Natural killer cell (primary cell): ENCODE data around the gene WHRN. TPM values are rescaled to one million over a fixed set of nuclear protein-coding genes. Genes with fewer than 3 reads are reported as not detected.

Experiments used
- ATAC-seq, 3 donors: fragments of 150-1000 bp in 2 of 3; fragments of 200-7000 bp in 1 of 3; cut with Tn5 transposase; 1 replicate in 1 of 3; 2 replicates in 2 of 3; pipeline ENCODE4 v1.10.0; 2021; ENCODE audit warnings: mild to moderate bottlenecking in 2 of 3, moderate library complexity in 2 of 3
- DNase-seq, 2 donors: peaks; one replicate each; pipeline versions ENCODE4 v3.0.0 to v3.0.0-alpha.2; 2013 to 2021; ENCODE audit warnings: mixed read lengths in 1 of 2
- H3K27ac ChIP-seq: one replicate; pipeline ENCODE4 v1.5.1; 2013; ENCODE audit warnings: mild to moderate bottlenecking, low read length
- H3K27me3 ChIP-seq: one replicate; pipeline ENCODE4 v1.6.1; 2013; ENCODE audit warnings: low read length; ENCODE audit not compliant: control insufficient read depth, insufficient read depth
- H3K36me3 ChIP-seq: one replicate; pipeline ENCODE4 v1.6.1; 2013; ENCODE audit warnings: low read length; ENCODE audit not compliant: control insufficient read depth, insufficient read depth
- H3K4me1 ChIP-seq: one replicate; pipeline ENCODE4 v1.6.1; 2013; ENCODE audit warnings: low read length; ENCODE audit not compliant: control insufficient read depth, insufficient read depth
- H3K4me3 ChIP-seq: one replicate; pipeline ENCODE4 v1.5.1; 2013; ENCODE audit warnings: low read length
- H3K9me3 ChIP-seq: one replicate; pipeline ENCODE4 v1.6.1; 2013; ENCODE audit warnings: low read length; ENCODE audit not compliant: control insufficient read depth, insufficient read depth
- H3K27ac Mint-ChIP-seq, 2 donors: one replicate each; pipeline ENCODE4 v1.8.0; 2022; ENCODE audit warnings: mild to moderate bottlenecking in 2 of 2, mixed read lengths in 2 of 2, moderate library complexity in 1 of 2
- H3K27me3 Mint-ChIP-seq, 2 donors: one replicate each; pipeline ENCODE4 v1.8.0; 2022; ENCODE audit warnings: low read depth in 2 of 2, mixed read lengths in 2 of 2
- H3K36me3 Mint-ChIP-seq: one replicate; pipeline ENCODE4 v1.8.0; 2022; ENCODE audit warnings: mixed read lengths
- H3K4me1 Mint-ChIP-seq, 2 donors: one replicate each; pipeline ENCODE4 v1.8.0; 2022; ENCODE audit warnings: mixed read lengths in 2 of 2
- H3K4me3 Mint-ChIP-seq: one replicate; pipeline ENCODE4 v1.8.0; 2022; ENCODE audit warnings: mild to moderate bottlenecking, moderate library complexity, mixed read lengths
- H3K9me3 Mint-ChIP-seq, 2 donors: one replicate each; pipeline ENCODE4 v1.8.0; 2022; ENCODE audit warnings: mixed read lengths in 2 of 2
- WGBS: methylation state at CpG from one replicate; pipeline ENCODE4 v1.1.7; 2013; ENCODE audit warnings: missing lambda C conversion rate; ENCODE audit not compliant: insufficient coverage; 5-methylcytosine and 5-hydroxymethylcytosine counted together
- intact Hi-C: fragments of 100-400 bp; cut with micrococcal nuclease; formaldehyde crosslinking; loops from one replicate; pipeline ENCODE4 v1.14.2; 2022
- total RNA-seq, 4 donors: library from RNA; stranded (reverse); fragments of 120-200 nt in 1 of 4; gene quantifications; one replicate each; pipeline versions ENCODE4 v1.2.3 to v1.2.4, GENCODE V29; 2013 to 2022
- TF ChIP-seq, protein P1 (sequence below): fragments of 200-600 bp; IDR thresholded peaks from one replicate; pipeline ENCODE4 v1.8.0; 2022; ENCODE audit warnings: antibody characterized with exemption

The WHRN gene
- total RNA-seq, 3 donors from 2014 or later (not counting 1 experiment from before 2014, with no cell fraction given): 29.8 to 90.6 (median 36.8) TPM

DNA sequence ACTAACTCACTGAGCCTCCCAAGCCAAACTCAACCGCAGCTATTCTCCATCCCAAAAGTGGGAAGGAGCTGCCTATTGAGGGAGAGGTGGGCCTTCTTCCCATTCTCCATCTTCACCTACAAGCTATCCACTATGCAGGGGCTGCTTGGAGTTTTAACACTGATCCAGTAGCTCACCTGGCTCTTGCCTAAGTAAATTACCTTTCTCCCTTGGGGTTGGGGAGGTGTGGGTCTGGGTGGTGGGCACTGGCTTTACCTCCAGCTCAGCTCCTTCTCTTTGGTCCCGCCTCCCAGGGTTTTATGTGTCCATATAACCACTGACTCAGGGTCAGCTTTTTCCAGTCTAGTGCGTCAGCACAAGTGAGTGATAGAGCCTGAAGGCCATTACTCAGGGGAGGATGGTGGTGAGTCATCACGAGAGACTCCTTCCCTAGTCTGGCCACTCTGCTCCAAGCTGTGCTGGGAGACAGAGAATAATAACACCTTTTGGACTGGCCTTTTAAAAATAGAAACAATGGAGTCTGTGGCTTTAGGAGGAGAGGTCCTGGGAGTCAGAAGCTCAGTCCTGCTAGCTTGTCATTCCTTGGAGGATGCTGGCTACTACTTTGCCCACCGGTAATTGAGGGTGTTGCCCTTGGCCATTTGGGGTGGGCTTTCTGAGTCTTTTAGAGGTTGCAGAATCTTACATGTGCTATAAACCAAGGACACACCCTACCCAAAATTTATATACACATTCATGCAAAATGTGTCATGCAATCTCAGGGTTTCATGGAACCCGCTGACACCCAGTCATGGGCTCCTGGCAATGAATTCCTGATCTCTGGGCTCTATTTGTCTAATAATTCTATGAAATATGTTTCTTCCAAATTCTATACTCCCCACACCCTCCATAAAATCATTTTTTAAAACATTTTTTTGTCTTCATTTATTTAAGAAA, 46.7 kb upstream of the WHRN start:
- no peaks in the 10 kb centered on the region for H3K9me3 ChIP-seq
- Mint-ChIP-seq H3K27ac (no peak overlapping the region), H3K36me3 (no peaks in the 10 kb centered on the region), H3K4me3 (no peak overlapping the region), H3K4me1 (no peaks in the 10 kb centered on the region), H3K27me3 (peaks cover 7 to 31% of the 10 kb centered on the region in 2 donors), H3K9me3 (no peaks in the 10 kb centered on the region)
- 90% methylated on average over 5 of the region's 6 CpGs for WGBS
- H3K27ac ChIP-seq: no peak overlapping the region
- no peak overlapping the region for H3K4me3 ChIP-seq
- DNase-seq (no peak), ATAC-seq (peak in 1 of 3 donors; percentile 40)
- no peaks in the 10 kb centered on the region for H3K4me1 ChIP-seq
- no peaks in the 10 kb centered on the region for H3K27me3 ChIP-seq
- intact Hi-C loops: no loop called here
- TF ChIP-seq, protein P1, sequence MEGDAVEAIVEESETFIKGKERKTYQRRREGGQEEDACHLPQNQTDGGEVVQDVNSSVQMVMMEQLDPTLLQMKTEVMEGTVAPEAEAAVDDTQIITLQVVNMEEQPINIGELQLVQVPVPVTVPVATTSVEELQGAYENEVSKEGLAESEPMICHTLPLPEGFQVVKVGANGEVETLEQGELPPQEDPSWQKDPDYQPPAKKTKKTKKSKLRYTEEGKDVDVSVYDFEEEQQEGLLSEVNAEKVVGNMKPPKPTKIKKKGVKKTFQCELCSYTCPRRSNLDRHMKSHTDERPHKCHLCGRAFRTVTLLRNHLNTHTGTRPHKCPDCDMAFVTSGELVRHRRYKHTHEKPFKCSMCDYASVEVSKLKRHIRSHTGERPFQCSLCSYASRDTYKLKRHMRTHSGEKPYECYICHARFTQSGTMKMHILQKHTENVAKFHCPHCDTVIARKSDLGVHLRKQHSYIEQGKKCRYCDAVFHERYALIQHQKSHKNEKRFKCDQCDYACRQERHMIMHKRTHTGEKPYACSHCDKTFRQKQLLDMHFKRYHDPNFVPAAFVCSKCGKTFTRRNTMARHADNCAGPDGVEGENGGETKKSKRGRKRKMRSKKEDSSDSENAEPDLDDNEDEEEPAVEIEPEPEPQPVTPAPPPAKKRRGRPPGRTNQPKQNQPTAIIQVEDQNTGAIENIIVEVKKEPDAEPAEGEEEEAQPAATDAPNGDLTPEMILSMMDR: no peak
- H3K36me3 ChIP-seq: no peaks in the 10 kb centered on the region

DNA sequence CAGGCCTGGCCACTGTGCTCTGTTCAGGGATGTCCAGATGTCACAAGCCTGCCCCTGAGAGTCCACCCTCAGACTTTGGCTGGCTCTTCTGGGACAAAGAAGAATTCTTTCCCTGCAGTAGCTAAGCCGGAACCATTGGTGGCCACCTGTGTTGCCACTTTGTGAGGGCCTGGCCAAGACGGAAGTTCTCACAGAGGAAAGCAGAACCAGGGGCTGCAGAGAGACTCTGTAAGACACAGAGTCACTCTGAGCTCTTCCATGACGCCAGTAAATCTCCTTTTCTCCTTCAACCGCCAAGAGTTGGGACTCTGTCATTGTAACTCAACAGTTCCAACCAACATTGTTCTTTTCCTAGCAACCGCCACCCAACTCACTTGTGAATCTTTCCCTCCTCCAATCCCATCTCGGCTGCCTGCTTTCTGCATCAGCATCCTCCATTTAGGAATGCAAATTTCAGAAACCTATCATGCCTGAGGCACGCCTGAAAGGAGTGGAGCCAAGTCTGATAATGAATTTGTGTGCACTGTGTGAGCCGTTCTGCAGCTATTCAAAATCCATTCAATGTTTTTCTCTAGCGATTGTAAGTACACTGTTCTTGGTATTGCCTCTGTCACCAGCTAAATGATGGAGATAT, 44.5 kb upstream of the WHRN start:
- Mint-ChIP-seq H3K9me3 (no peaks in the 10 kb centered on the region), H3K36me3 (no peaks in the 10 kb centered on the region), H3K27me3 (peaks cover 10 to 35% of the 10 kb centered on the region in 2 donors), H3K4me1 (no peaks in the 10 kb centered on the region), H3K27ac (no peak overlapping the region), H3K4me3 (no peak overlapping the region)
- ATAC-seq (no peak), DNase-seq (no peak)
- no peak overlapping the region for H3K27ac ChIP-seq
- H3K9me3 ChIP-seq: no peaks in the 10 kb centered on the region
- H3K4me3 ChIP-seq: no peak overlapping the region
- TF ChIP-seq, protein P1: no peak
- H3K36me3 ChIP-seq: no peaks in the 10 kb centered on the region
- no peaks in the 10 kb centered on the region for H3K27me3 ChIP-seq
- 63% methylated on average over 9 of the region's 9 CpGs for WGBS
- H3K4me1 ChIP-seq: no peaks in the 10 kb centered on the region
- intact Hi-C loops: no loop called here

DNA sequence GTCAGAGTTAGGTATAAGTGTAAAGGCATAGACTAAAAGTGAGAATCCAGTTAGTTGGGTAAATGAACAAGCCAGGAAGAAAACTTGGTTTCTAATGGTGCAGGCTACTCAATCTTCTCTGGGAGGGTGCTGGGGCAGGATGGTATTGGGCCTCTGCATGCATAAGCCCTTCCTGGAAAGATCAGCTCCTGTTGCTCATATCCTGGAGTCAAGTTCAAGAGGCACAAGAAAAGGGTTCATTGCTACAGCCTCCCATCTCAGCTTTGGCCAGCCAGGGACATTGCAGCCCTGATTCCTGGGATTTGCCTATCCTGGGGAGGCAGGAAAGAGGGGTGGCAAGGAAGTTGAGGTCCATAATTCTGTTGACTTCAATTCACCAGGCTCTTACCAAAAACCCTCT, 41.6 kb upstream of the WHRN start:
- no peaks in the 10 kb centered on the region for H3K36me3 ChIP-seq
- intact Hi-C loops: no loop called here
- ATAC-seq (no peak), DNase-seq (no peak)
- no peak overlapping the region for H3K4me3 Mint-ChIP-seq
- H3K4me1 Mint-ChIP-seq: no peaks in the 10 kb centered on the region
- no peaks in the 10 kb centered on the region for H3K27me3 ChIP-seq
- H3K27ac Mint-ChIP-seq: no peak overlapping the region
- H3K27me3 Mint-ChIP-seq: peaks cover 10 to 44% of the 10 kb centered on the region in 2 donors
- H3K9me3 Mint-ChIP-seq: no peaks in the 10 kb centered on the region
- H3K9me3 ChIP-seq: no peaks in the 10 kb centered on the region
- no peak overlapping the region for H3K27ac ChIP-seq
- TF ChIP-seq, protein P1: no peak
- H3K36me3 Mint-ChIP-seq: no peaks in the 10 kb centered on the region
- no peaks in the 10 kb centered on the region for H3K4me1 ChIP-seq
- H3K4me3 ChIP-seq: no peak overlapping the region
